Stimulated activated naive B cell treated with anti-CD40 and anti-IgM and Interleukin-4, amounts not matched to agents 10 μg/mL and 1 μg/mL and 100 μg/mL, for 72 hours (primary cell): Measurements from ENCODE around the gene NOP9.

ENCODE experiments used
- ATAC-seq, 2 donors: fragments of 150-1000 bp; cut with Tn5 transposase; replicated peaks; 2 replicates each; pipeline ENCODE4 v1.10.0; 2021; ENCODE audit warnings: moderate library complexity in 1 of 2
- DNase-seq: peaks from one replicate; pipeline ENCODE4 v3.0.0; 2021
- H3K27ac Mint-ChIP-seq: one replicate; pipeline ENCODE4 v1.8.0; 2022; ENCODE audit warnings: mild to moderate bottlenecking, mixed read lengths
- H3K27me3 Mint-ChIP-seq, 2 donors: one replicate each; pipeline ENCODE4 v1.8.0; 2022; ENCODE audit warnings: mixed read lengths in 2 of 2
- H3K36me3 Mint-ChIP-seq, 2 donors: one replicate each; pipeline ENCODE4 v1.8.0; 2022; ENCODE audit warnings: mixed read lengths in 2 of 2, mild to moderate bottlenecking in 1 of 2
- H3K4me1 Mint-ChIP-seq, 2 donors: one replicate each; pipeline ENCODE4 v1.8.0; 2022; ENCODE audit warnings: mixed read lengths in 2 of 2, mild to moderate bottlenecking in 1 of 2
- H3K4me3 Mint-ChIP-seq, 2 donors: one replicate each; pipeline ENCODE4 v1.8.0; 2022; ENCODE audit warnings: mild to moderate bottlenecking in 2 of 2, mixed read lengths in 2 of 2, moderate library complexity in 1 of 2
- H3K9me3 Mint-ChIP-seq, 2 donors: one replicate each; pipeline ENCODE4 v1.8.0; 2022; ENCODE audit warnings: mixed read lengths in 2 of 2, mild to moderate bottlenecking in 1 of 2

Gene NOP9, protein sequence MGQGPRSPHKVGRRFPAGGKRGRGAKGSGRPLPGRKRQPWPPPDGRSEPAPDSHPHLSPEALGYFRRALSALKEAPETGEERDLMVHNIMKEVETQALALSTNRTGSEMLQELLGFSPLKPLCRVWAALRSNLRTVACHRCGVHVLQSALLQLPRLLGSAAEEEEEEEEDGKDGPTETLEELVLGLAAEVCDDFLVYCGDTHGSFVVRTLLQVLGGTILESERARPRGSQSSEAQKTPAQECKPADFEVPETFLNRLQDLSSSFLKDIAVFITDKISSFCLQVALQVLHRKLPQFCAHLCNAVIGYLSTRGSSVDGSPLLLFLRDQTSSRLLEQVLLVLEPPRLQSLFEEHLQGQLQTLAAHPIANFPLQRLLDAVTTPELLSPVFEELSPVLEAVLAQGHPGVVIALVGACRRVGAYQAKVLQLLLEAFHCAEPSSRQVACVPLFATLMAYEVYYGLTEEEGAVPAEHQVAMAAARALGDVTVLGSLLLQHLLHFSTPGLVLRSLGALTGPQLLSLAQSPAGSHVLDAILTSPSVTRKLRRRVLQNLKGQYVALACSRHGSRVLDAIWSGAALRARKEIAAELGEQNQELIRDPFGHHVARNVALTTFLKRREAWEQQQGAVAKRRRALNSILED

DNA sequence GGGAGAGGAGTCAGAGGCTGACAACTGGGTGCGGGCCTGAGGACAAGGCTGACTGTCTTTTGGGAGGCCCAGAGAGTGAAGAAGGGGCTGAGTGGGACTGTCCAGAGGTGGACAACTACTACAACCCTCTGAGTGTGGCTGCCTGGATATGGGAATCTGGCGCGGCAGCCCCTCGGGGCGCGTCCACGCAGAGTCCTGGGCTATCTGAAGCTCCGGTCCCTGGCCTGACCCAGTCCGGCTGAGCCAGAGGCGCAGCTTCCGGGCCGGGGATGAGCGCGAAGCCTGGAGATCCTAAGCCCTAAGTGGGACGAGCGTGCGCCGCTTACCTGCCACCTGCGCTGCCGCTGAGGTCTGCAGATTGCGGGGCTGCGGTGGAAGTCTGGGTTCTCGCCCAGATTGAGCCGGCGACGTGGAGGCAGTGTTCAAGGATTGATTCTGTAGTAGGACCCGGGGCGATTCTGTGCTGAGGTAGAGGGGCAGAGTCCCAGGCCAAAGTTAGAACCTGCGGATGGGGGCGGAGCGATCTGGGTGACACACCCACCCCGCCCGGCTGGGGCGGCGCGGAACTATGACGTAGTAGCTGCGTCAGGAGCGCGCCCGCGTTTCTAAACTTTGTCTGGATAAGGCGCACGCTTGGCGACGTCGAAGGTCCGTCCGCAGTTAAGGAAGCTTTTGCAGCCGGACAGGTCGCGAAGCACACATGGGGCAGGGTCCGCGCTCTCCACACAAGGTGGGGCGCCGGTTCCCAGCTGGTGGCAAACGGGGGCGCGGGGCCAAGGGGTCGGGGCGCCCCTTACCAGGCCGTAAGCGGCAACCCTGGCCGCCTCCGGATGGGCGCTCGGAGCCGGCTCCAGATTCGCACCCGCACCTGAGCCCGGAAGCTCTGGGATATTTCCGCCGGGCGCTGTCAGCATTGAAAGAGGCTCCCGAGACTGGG, at the start of gene NOP9, which contains the start of gene DHRS1:
Gene NOP9, plus strand, starts transcription at position 596 of the 937 bp plus-strand sequence. Its CDS starts 105 bp downstream, at position 701.
Gene DHRS1, minus strand, starts transcription at position 526 of the 937 bp plus-strand sequence. CDS start 674 bp downstream, outside the sequence.
- H3K36me3 Mint-ChIP-seq = peaks cover 32 to 54% of the 10 kb centered on the region in 2 donors
- peaks cover 31 to 43% of the 10 kb centered on the region in 2 donors for H3K4me1 Mint-ChIP-seq
- ATAC-seq (peak; percentile 78 to 88), DNase-seq (peak; percentile 87)
- peak within 1 kb of the TSS; percentile 96 for H3K27ac Mint-ChIP-seq
- H3K27me3 Mint-ChIP-seq = no peaks in the 10 kb centered on the region
- peak within 1 kb of the TSS; percentile 94 to 95 for H3K4me3 Mint-ChIP-seq
- no peaks in the 10 kb centered on the region for H3K9me3 Mint-ChIP-seq

DNA sequence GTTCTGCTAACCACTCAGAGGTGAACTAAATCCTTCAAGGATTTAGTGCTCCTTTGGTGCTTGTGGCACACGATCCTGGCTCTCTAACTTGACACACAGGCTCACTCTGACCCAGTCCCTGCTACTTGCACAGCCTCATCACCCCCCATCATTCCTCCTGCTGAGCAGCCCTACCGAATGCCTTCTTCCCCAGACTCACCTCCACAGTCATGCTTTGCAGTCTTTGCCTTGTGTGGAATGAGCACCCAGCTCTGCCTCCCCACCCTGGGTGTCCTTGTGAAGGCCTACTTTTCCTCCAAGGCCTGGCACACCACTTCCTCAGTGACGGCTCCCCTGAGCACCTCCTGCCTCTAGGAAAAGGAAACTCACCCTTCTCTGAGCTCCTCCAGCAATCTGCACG, 49.3 kb upstream of the NOP9 start:
- Mint-ChIP-seq H3K27me3 (no peaks in the 10 kb centered on the region), H3K27ac (no peak overlapping the region), H3K4me1 (peaks cover 16 to 20% of the 10 kb centered on the region in 2 donors), H3K4me3 (no peak overlapping the region), H3K9me3 (no peaks in the 10 kb centered on the region), H3K36me3 (peaks cover 21% of the 10 kb centered on the region in 2 donors)
- DNase-seq (no peak), ATAC-seq (no peak)

DNA sequence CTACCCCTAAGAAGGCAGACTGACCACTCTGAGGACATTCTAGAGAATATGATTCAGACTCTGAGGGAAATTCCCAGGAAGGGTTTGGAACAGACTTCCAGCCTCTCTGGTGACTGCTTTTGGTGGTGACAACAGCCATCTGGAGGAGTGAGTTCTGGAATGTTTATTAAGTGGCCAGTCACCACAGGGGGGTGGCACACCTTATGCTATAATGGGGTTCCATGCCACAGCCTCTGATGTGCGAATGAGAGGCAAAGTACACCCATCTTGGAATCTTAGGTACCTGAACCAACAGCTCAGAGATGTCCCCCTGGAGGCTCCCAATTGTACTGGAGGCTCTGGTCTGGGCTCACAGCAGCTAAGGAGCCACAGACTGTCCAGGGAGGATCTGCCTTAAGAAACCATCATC, 47.8 kb upstream of the NOP9 start:
- Mint-ChIP-seq H3K9me3 (no peaks in the 10 kb centered on the region), H3K27ac (peak overlapping the region; percentile 21), H3K4me3 (no peak overlapping the region), H3K4me1 (peaks cover 13 to 16% of the 10 kb centered on the region in 2 donors), H3K36me3 (peaks cover 21 to 29% of the 10 kb centered on the region in 2 donors), H3K27me3 (no peaks in the 10 kb centered on the region)
- DNase-seq = no peak
- ATAC-seq = no peak

DNA sequence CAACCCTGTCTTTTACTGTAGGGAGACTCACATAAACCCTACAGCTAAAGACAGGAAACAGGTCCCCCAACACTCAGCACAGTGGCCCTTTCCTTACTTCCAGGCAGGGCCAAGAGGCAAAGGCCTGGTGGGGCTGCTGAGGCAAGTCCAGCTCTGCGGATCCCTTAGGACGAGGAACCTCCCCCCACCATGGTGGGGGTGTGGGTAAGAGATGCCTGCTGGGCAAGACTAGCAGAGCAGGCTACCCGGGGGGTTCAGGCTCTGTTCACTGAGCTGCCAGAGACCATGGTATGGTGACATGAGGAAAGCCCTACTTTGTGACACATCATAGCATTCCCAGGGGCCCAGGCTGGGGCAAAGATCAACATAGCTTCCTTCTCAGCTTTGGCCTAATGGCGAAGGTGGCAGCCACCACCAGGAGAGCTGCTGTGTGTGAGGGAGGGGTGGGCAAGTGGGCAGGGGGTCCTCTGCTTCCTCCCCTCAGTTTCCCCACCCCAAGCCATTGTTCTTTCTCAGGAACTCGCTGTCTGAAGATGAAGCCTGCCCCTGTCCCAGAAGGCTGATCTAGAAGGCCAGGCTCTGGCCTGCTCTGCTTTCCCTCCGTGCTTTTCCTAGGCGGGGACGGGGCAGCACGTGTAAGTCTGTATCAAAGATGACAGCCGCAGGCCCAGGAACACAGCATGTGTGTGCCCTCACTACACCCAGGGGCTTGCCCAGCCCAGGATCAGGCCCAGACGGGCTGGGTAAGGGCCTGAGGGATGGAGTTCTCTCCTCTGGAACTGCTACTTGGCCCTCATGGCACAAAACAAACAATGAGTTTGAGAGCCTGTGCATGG, 47.1 kb upstream of the NOP9 start:
- Mint-ChIP-seq H3K27me3 (no peaks in the 10 kb centered on the region), H3K4me1 (peaks cover 10% of the 10 kb centered on the region in 2 donors), H3K4me3 (no peak overlapping the region), H3K9me3 (no peaks in the 10 kb centered on the region), H3K36me3 (peaks cover 21 to 33% of the 10 kb centered on the region in 2 donors), H3K27ac (no peak overlapping the region)
- ATAC-seq (no peak), DNase-seq (no peak)

DNA sequence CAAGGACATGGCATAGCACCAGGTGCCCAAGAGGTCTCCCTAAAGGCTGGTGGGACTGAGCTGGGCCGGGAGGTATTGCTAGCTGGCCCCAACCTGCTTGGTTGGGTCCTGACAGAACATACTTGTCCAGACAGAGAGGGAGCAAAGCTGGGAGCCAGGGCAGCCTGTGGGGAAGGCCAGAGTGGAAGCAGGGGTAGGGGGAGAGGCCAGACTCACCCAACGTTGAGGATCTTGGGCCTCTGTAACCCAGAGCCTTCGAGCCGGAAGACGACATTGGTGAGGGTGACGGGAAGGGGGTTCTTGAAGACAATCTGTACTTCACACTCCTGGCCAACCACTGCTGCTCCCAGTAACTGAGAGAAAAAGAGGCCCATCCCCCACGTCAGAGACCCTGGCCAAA, 45.7 kb upstream of the NOP9 start:
- H3K4me1 Mint-ChIP-seq = peaks cover 5% of the 10 kb centered on the region in 2 donors
- H3K36me3 Mint-ChIP-seq = peaks cover 27 to 33% of the 10 kb centered on the region in 2 donors
- DNase-seq (no peak), ATAC-seq (no peak)
- H3K4me3 Mint-ChIP-seq = no peak overlapping the region
- H3K9me3 Mint-ChIP-seq = no peaks in the 10 kb centered on the region
- no peaks in the 10 kb centered on the region for H3K27me3 Mint-ChIP-seq
- H3K27ac Mint-ChIP-seq = no peak overlapping the region

DNA sequence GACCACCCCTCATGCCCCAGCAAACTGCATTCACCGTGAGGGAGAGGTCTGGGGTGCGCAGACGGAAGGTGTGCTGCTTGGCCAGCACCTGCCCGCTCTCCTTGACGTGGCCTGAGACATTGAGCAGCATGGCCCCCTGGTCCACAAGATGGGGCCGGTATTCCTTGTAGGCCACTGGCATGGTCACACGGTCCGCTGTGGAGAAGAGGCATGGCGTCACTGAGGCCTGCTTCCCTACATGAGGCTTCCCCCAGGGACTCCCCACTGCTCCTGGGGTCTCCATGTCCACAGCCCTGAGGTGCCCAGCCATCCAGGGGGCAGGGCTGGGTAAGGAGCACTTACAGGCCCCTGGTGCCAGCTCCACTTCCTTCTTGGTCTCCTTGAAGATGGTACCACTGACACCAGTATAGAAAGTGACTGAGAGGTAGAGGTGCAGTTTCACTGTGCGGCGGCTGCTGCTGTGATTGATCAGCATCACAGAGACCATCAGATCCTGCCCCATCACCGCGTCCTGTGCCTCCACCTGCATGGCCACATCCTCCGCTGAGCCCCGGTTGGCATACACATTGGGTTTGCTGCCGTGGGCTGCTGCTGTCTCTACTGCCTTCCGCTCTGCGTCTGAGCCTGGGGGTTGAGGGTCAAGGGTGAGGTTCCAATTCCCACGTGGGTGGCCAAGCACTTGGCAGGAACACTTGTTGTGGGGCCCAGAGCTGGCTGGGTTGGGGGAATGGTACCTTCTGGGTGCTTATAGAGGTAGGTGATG, 44.8 kb upstream of the NOP9 start:
- Mint-ChIP-seq H3K27me3 (no peaks in the 10 kb centered on the region), H3K36me3 (peaks cover 26 to 33% of the 10 kb centered on the region in 2 donors), H3K9me3 (no peaks in the 10 kb centered on the region), H3K4me1 (peaks cover 5% of the 10 kb centered on the region in 2 donors), H3K27ac (no peak overlapping the region), H3K4me3 (no peak overlapping the region)
- ATAC-seq = no peak
- DNase-seq = no peak

DNA sequence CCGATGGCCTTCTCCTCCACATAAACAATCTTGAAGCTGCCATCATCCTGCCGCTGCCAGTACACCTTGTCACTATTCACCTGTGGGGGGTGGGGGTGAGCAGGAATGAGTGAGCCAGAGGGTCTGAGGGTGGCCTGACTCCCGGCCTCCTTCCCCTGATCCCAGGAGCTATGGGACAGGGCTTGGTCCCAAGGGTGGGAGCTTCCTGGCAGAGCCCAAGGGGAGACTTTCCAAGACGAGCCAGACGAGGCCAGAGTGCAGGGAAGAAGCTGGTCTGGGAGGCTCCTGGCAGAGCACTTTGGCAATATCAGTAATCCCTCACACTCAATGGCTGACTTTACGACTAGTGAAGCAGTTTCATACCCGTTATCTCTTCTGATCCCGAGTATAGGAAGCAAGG, 44.2 kb upstream of the NOP9 start:
- Mint-ChIP-seq H3K27ac (no peak overlapping the region), H3K4me1 (peaks cover 4 to 5% of the 10 kb centered on the region in 2 donors)
- ATAC-seq = no peak

DNA sequence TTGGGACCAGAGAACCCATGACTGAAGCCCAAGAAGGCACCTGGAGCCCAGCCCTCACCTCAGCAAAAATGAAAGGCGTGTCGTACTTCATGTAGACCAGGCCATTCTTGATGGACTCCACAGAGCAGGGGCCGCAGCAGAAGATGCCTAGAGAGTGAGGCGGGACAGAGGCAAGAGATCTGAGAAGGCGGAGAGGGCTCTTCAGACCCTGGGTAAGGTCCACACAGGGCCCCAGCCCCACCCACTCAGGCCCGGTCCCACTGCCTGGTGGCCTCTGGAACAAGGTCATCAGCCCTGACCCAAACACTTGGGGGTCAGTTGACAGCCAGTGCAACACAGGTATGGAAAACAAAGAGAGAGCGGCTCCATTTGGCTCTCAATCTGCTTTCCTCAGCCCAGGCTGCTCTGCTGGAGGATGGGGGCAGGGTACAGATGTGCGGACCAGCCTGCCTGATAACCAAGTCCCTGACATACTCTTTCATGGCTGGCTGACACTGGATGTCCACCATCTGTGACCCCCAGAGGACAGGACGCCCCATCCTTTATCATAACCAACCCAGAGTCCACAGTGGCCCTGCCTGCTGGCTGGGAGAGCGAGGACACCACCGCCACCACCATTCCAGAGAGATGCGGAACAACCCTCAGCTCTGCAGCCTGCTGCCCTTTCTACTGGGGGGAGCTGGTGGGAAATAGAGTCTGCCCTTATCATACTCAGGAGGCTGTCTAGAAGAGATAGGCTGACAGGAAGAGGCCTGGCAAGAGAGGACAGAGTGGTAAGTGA, 43.5 kb upstream of the NOP9 start:
- H3K27ac Mint-ChIP-seq = no peak overlapping the region
- H3K36me3 Mint-ChIP-seq = peaks cover 24 to 32% of the 10 kb centered on the region in 2 donors
- DNase-seq (no peak), ATAC-seq (no peak)
- no peaks in the 10 kb centered on the region for H3K27me3 Mint-ChIP-seq
- H3K4me3 Mint-ChIP-seq = no peak overlapping the region
- H3K4me1 Mint-ChIP-seq = peaks cover 0 to 5% of the 10 kb centered on the region in 2 donors
- no peaks in the 10 kb centered on the region for H3K9me3 Mint-ChIP-seq

More for the DNA sequence above, 44.2 kb upstream of the NOP9 start:
- Mint-ChIP-seq H3K36me3 (peaks cover 24 to 33% of the 10 kb centered on the region in 2 donors), H3K9me3 (no peaks in the 10 kb centered on the region), H3K4me3 (no peak overlapping the region), H3K27me3 (no peaks in the 10 kb centered on the region)
- no peak for DNase-seq

DNA sequence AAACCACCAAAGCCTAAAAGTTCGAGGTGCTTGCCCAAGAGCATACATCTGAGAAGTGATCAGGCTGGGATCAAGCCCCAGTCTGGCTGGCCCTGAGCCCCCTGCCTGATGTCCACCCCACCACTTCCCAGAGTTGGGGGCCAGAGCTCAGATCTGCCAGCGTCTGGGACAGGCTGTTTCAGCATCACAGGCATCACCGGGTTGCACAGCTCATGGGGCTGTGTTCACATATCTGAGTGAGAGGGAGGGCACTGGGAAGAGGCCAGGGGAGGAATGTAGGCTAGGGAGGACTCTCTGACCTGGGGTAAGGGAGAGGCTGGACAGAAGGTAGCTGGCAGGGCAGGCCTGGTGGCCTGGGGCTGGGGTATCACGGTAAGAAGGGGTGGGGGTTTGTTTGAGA, 42.7 kb upstream of the NOP9 start:
- H3K27ac Mint-ChIP-seq = peak overlapping the region; percentile 1
- no peaks in the 10 kb centered on the region for H3K27me3 Mint-ChIP-seq
- no peaks in the 10 kb centered on the region for H3K4me1 Mint-ChIP-seq
- no peaks in the 10 kb centered on the region for H3K9me3 Mint-ChIP-seq
- no peak overlapping the region for H3K4me3 Mint-ChIP-seq
- DNase-seq (no peak), ATAC-seq (no peak)
- H3K36me3 Mint-ChIP-seq = peaks cover 25 to 35% of the 10 kb centered on the region in 2 donors

DNA sequence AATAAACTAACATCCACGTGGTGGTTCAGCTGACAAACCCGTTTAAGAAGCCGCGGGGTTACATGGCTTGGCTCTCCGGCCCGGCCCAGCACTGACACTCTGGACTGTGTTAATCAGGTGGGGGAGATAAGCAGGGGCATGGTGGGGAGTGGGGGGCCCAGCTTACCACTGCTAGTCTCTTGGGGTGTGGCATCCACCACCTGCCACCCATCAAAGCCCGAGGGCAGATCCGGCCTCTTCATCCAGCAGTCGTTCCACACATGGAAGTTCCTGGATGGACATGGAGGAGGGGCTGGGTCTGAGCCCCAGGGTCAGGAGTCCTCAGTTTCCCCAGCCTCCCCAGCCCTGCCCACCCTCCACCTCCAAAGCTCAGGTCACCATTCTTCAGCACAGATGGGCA, 41.5 kb upstream of the NOP9 start:
- no peaks in the 10 kb centered on the region for H3K4me1 Mint-ChIP-seq
- H3K27ac Mint-ChIP-seq = no peak overlapping the region
- DNase-seq (no peak), ATAC-seq (no peak)
- no peak overlapping the region for H3K4me3 Mint-ChIP-seq
- H3K27me3 Mint-ChIP-seq = no peaks in the 10 kb centered on the region
- peaks cover 31 to 45% of the 10 kb centered on the region in 2 donors for H3K36me3 Mint-ChIP-seq
- no peaks in the 10 kb centered on the region for H3K9me3 Mint-ChIP-seq

DNA sequence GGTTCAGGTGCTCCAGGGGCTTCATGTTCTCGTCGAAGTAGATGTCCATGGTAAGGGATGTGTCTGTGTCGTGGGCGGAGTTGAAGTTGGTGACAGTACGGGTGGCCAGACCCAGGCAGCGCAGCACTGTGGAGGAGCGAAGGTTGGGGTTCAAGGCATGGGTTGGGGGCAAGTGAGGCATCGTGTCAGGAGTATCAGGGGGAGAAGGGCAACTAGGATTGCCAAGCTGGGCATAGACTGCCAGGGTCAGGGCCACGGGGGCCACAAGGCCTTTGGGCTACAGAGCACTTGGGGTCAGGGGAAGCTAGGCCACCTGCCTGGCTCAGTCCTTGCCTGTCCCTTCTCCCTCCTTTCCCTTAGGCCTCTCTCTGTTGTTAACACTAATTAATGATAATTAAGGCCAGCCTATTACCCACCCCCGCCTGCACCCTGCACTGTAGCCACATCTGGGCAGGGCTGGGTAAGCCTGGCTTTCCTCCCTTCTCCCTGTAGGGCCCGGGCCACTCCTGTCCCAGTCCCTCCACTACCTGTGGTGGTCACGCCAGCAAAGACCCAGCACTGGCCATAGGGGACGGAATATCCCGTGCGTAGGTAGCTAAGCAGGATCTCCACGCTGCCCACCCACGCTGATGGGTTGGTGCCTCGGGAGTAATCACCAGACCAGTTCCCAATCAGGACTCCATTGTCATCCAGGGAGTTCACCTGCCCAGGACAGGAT, 40.9 kb upstream of the NOP9 start:
- Mint-ChIP-seq H3K36me3 (peaks cover 31 to 45% of the 10 kb centered on the region in 2 donors), H3K4me3 (no peak overlapping the region), H3K4me1 (no peaks in the 10 kb centered on the region), H3K27me3 (no peaks in the 10 kb centered on the region), H3K27ac (no peak overlapping the region), H3K9me3 (no peaks in the 10 kb centered on the region)
- ATAC-seq (no peak), DNase-seq (no peak)
